Measurements from ENCODE around the gene ANKRD37. TPM values are rescaled to one million over a fixed set of nuclear protein-coding genes. Genes with fewer than 3 reads are reported as not detected.
A peak's percentile ranks its signal among the peaks of the same experiment; 100 is the strongest.

Gene ANKRD37
- polyA plus RNA-seq, 4 donors: 11.7 to 14.5 (median 12.9) TPM

- DNase-seq (ENCODE audit: low read depth in 4 of 4, low spot score in 3 of 4): no peak
These were observed 15.2 kb downstream of the ANKRD37 start for GRCh38 chr4:185411849-185412248.

GRCh38 chr4:185412412-185412811 lies 15.8 kb downstream of the ANKRD37 start:
- no peak for DNase-seq (ENCODE audit: low read depth in 4 of 4, low spot score in 3 of 4)

GRCh38 chr4:185416955-185417354 lies 20.3 kb downstream of the ANKRD37 start:
- no peak for DNase-seq (ENCODE audit: low read depth in 4 of 4, low spot score in 3 of 4)

GRCh38 chr4:185421366-185422124 lies 24.9 kb downstream of the ANKRD37 start:
- DNase-seq (ENCODE audit: low read depth in 4 of 4, low spot score in 3 of 4): no peak

- peak in 3 of 4 donors; percentile 6 to 53 (median 20) for DNase-seq (ENCODE audit: low read depth in 4 of 4, low spot score in 3 of 4)
These were observed 28.4 kb downstream of the ANKRD37 start for GRCh38 chr4:185424905-185425646.

GRCh38 chr4:185425647-185426352 lies 29.2 kb downstream of the ANKRD37 start, which contains the start of gene UFSP2:
TSS of gene UFSP2 (minus strand) at chr4:185425964. CDS start at chr4:185425868, 96 bp downstream.
- peak; percentile 86 to 94 (median 89) for DNase-seq (ENCODE audit: low read depth in 4 of 4, low spot score in 3 of 4)

- DNase-seq (ENCODE audit: low read depth in 4 of 4, low spot score in 3 of 4): no peak
These were observed 30.5 kb downstream of the ANKRD37 start for GRCh38 chr4:185426960-185427688.

GRCh38 chr4:185429660-185430059 lies 33.0 kb downstream of the ANKRD37 start:
- DNase-seq (ENCODE audit: low read depth in 4 of 4, low spot score in 3 of 4): no peak

- no peak for DNase-seq (ENCODE audit: low read depth in 4 of 4, low spot score in 3 of 4)
These were observed 38.8 kb downstream of the ANKRD37 start for GRCh38 chr4:185435466-185435865.

- DNase-seq (ENCODE audit: low read depth in 4 of 4, low spot score in 3 of 4): no peak
These were observed 41.2 kb downstream of the ANKRD37 start for GRCh38 chr4:185437809-185438208.

- DNase-seq (ENCODE audit: low read depth in 4 of 4, low spot score in 3 of 4): no peak
These were observed 44.8 kb downstream of the ANKRD37 start for GRCh38 chr4:185441479-185441878.

- no peak for DNase-seq (ENCODE audit: low read depth in 4 of 4, low spot score in 3 of 4)
These were observed 48.6 kb downstream of the ANKRD37 start for GRCh38 chr4:185445209-185445608.

Other genes starting within 250 kb of the ANKRD37 start
- gene CFAP97, start 192.8 kb upstream of the ANKRD37 start, polyA plus RNA-seq (ENCODE audit: insufficient read length in 4 of 4): 10 to 100 TPM; 41.4 to 62.1 (median 47.4) TPM
- 10 to 100 TPM; 15.4 to 25.5 (median 24.3) TPM for gene SNX25, start 187.2 kb upstream of the ANKRD37 start, polyA plus RNA-seq (ENCODE audit: insufficient read length in 4 of 4)
- gene LRP2BP, start 917 bp upstream of the ANKRD37 start, polyA plus RNA-seq (ENCODE audit: insufficient read length in 4 of 4): 1 to 10 TPM; 2.7 to 4.5 (median 3.5) TPM
- gene UFSP2, start 29.1 kb downstream of the ANKRD37 start, polyA plus RNA-seq (ENCODE audit: insufficient read length in 4 of 4): 10 to 100 TPM; 62.1 to 87.0 (median 68.6) TPM
- 1 to 10 TPM; 1.5 to 3.3 (median 2.6) TPM for gene CCDC110, start 74.9 kb downstream of the ANKRD37 start, polyA plus RNA-seq (ENCODE audit: insufficient read length in 4 of 4)
- gene PDLIM3, start 138.7 kb downstream of the ANKRD37 start, polyA plus RNA-seq (ENCODE audit: insufficient read length in 4 of 4): 10 to 100 TPM in 1 of 4 donors, 1 to 10 TPM in 3; 3.7 to 15.3 (median 6.4) TPM